Measurements from ENCODE around the gene GBE1.

Gene GBE1

DNA sequence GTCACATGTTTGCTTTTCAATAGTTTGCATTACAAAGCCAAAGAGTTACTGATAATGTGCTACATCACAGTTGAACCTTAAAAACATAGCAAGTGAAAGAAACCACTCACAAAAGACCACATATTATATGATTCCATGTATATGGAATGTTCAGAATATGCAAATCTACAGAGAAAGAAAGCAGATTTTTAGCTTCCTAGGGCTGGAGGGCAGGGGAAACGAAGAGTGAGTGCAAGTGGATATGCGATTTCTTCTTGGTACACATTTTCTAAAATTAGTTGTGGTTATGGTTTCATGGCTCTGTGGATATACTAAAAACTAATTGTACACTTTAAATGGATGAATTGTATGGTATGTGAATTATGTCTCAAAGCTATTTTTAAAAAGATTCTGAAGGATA, 4.0 kb upstream of the GBE1 start:
- Histone ChIP-seq H3K9ac (no peak overlapping the region), H3K27ac (no peak overlapping the region), H3K27me3 (ENCODE audit: control insufficient read depth, insufficient read depth, low read length) (no peaks in the 10 kb centered on the region), H3K4me1 (peaks cover 4% of the 10 kb centered on the region), H3K9me3 (ENCODE audit: control insufficient read depth, low read length) (no peaks in the 10 kb centered on the region), H3K79me2 (peaks cover 2% of the 10 kb centered on the region), H3K4me3 (ENCODE audit: low read depth, low read length) (no peak overlapping the region), H2AFZ (no peak overlapping the region), H3K4me2 (ENCODE audit: low read length) (no peak overlapping the region), H3K36me3 (ENCODE audit: control insufficient read depth, insufficient read depth, low read length) (no peaks in the 10 kb centered on the region)
- TF ChIP-seq, protein P1, sequence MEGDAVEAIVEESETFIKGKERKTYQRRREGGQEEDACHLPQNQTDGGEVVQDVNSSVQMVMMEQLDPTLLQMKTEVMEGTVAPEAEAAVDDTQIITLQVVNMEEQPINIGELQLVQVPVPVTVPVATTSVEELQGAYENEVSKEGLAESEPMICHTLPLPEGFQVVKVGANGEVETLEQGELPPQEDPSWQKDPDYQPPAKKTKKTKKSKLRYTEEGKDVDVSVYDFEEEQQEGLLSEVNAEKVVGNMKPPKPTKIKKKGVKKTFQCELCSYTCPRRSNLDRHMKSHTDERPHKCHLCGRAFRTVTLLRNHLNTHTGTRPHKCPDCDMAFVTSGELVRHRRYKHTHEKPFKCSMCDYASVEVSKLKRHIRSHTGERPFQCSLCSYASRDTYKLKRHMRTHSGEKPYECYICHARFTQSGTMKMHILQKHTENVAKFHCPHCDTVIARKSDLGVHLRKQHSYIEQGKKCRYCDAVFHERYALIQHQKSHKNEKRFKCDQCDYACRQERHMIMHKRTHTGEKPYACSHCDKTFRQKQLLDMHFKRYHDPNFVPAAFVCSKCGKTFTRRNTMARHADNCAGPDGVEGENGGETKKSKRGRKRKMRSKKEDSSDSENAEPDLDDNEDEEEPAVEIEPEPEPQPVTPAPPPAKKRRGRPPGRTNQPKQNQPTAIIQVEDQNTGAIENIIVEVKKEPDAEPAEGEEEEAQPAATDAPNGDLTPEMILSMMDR (IDR thresholded peaks at IDR 0.05): no peak

DNA sequence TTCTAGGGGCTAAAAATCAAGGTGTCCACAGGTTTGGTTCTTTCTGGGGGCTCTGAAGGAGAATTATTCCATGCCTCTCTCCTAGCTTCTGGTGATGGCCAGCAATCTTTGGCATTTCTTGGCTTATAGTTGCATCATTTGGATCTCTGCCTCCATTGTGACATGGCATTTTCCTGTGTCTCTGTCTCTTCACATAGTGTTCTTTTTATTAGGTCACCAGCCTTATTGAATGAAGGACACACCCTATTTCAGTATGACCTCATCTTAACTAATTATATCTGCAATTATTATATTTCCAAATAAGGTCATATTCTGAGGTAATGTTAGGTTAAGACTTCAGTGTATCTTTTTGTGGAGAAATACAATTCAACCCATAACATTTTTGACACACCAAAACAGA, 3.2 kb upstream of the GBE1 start:
- Histone ChIP-seq H3K27ac (no peak overlapping the region), H3K27me3 (ENCODE audit: control insufficient read depth, insufficient read depth, low read length) (no peaks in the 10 kb centered on the region), H3K4me1 (peaks cover 4% of the 10 kb centered on the region), H3K4me3 (ENCODE audit: low read depth, low read length) (no peak overlapping the region), H2AFZ (no peak overlapping the region), H3K9ac (no peak overlapping the region), H3K36me3 (ENCODE audit: control insufficient read depth, insufficient read depth, low read length) (no peaks in the 10 kb centered on the region), H3K9me3 (ENCODE audit: control insufficient read depth, low read length) (no peaks in the 10 kb centered on the region), H3K79me2 (peaks cover 4% of the 10 kb centered on the region), H3K4me2 (ENCODE audit: low read length) (no peak overlapping the region)
- TF ChIP-seq, protein P1 (IDR thresholded peaks at IDR 0.05): no peak

DNA sequence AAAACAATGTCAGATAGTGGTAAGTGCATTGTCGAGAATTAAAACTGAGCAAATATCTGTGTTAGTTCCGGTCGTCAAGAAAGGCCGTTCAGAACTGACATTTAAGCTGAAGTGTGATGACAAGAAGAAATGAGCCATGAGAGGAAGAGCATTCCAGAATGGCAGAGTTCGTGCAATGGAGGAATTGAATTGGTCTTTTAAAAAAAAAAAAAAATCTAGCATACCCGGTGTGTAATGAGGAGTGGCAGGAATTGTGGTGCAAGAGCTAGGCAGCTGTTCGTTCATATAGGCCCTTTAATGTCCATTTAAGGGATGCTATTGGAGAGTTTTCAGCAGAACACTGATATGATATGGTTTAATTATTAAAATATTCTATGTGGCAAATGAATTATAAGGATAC, 2.6 kb upstream of the GBE1 start:
- H3K79me2 ChIP-seq: peaks cover 5% of the 10 kb centered on the region
- no peaks in the 10 kb centered on the region for H3K9me3 ChIP-seq (ENCODE audit: control insufficient read depth, low read length)
- H3K27me3 ChIP-seq (ENCODE audit: control insufficient read depth, insufficient read depth, low read length): no peaks in the 10 kb centered on the region
- no peak overlapping the region for H2AFZ ChIP-seq
- H3K27ac ChIP-seq: no peak overlapping the region
- H3K36me3 ChIP-seq (ENCODE audit: control insufficient read depth, insufficient read depth, low read length): no peaks in the 10 kb centered on the region
- H3K4me3 ChIP-seq (ENCODE audit: low read depth, low read length): no peak overlapping the region
- no peak overlapping the region for H3K9ac ChIP-seq
- peak overlapping the region; percentile 34 for H3K4me2 ChIP-seq (ENCODE audit: low read length)
- H3K4me1 ChIP-seq: peaks cover 4% of the 10 kb centered on the region
- TF ChIP-seq, protein P1 (IDR thresholded peaks at IDR 0.05): no peak

DNA sequence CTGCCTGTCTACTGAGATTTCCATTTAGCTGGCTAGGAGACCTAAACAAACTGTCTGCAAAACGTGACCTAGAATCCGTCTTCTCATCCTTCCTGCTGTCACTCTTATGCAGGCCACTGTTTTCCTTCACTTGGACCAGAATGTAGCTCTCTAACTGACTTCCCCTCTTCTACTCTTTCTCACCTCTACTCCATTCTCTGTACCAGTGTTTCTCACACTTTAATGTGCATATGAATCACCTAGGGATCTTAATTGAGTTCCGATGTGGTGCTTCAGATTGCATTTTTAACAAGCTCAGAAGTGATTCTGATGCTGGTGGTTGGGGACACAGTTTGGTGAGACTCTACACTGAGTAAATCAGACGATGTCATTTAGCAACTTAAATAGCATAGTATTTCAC, 1.6 kb upstream of the GBE1 start:
- Histone ChIP-seq H3K9me3 (ENCODE audit: control insufficient read depth, low read length) (no peaks in the 10 kb centered on the region), H3K27ac (no peak overlapping the region), H3K4me3 (ENCODE audit: low read depth, low read length) (no peak overlapping the region), H3K4me2 (ENCODE audit: low read length) (no peak overlapping the region), H3K4me1 (peaks cover 4% of the 10 kb centered on the region), H2AFZ (no peak overlapping the region), H3K9ac (no peak overlapping the region), H3K79me2 (peaks cover 7% of the 10 kb centered on the region), H3K36me3 (ENCODE audit: control insufficient read depth, insufficient read depth, low read length) (no peaks in the 10 kb centered on the region), H3K27me3 (ENCODE audit: control insufficient read depth, insufficient read depth, low read length) (no peaks in the 10 kb centered on the region)
- TF ChIP-seq, protein P1 (IDR thresholded peaks at IDR 0.05): no peak

DNA sequence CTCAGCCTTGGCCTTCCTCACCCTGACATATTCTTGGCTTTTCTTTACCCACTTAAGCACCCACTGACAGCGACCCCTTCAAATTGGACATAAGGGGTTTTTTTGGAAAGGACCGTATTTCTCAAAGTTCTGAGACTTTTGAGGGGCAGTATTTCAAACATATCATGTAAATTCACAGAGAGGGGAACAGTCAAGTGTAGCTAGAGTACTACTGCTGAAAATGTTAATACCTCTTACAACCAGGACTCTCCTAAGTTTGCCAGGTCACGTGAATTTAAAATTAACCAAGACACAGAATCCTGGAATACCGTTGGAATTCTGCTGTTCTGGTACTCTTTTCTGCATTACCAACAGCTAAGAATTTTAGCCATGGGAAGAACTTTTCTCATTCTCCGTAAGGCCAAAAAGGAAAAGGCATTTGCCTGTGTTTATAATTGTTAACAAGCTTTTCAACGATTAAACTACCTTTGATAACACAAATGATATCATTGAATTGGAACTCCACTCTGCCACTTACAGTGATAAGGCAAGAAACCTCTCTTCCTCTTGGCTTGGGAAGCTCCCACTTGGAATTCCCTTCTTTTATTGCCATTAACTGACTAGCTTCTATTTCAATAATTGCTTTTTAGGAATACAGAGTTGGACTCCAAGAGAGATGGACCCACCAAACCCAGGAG, 597 bp upstream of the GBE1 start:
- TF ChIP-seq, protein P1 (IDR thresholded peaks at IDR 0.05): no peak
- Histone ChIP-seq H3K9ac (peak overlapping the region; percentile 97), H2AFZ (peak overlapping the region; percentile 99), H3K27ac (peak overlapping the region; percentile 99), H3K9me3 (ENCODE audit: control insufficient read depth, low read length) (no peaks in the 10 kb centered on the region), H3K27me3 (ENCODE audit: control insufficient read depth, insufficient read depth, low read length) (no peaks in the 10 kb centered on the region), H3K4me2 (ENCODE audit: low read length) (peak overlapping the region; percentile 91), H3K79me2 (peaks cover 7% of the 10 kb centered on the region), H3K4me3 (ENCODE audit: low read depth, low read length) (peak overlapping the region; percentile 81), H3K4me1 (peaks cover 4% of the 10 kb centered on the region), H3K36me3 (ENCODE audit: control insufficient read depth, insufficient read depth, low read length) (no peaks in the 10 kb centered on the region)

Measured in parathyroid adenoma (tissue), 2 donors.